Measurements from ENCODE around the gene GPC5.
A peak's percentile ranks its signal among the peaks of the same experiment; 100 is the strongest.

GPC5 gene

DNA sequence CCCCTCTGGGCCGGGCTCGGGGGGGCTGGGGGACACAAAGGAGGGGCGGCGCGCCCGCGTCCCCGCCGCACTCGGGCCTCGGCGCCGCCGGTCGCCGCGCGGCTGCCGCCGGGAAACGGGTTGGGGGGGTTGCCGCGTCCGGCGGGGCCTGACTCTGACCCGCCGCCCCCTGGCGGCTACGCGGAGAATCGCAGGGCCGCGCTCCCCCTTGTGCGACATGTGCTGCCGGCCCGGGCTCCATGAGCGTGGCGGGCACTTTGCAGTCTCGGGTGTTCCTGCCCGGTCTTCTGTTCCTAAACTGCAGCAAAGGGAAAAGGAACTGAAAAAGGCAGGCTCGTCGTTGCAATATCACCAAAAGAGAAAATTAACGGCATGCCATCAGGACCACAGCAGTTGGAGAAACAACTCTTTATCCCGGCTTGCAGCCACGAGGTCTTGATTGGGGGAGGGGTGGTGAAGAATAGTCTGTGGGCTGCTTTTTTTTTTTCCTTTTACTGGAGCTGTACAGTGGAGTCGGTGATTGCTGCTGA, 49.5 kb upstream of the GPC5 start (continued):
- TF ChIP-seq, protein P1, sequence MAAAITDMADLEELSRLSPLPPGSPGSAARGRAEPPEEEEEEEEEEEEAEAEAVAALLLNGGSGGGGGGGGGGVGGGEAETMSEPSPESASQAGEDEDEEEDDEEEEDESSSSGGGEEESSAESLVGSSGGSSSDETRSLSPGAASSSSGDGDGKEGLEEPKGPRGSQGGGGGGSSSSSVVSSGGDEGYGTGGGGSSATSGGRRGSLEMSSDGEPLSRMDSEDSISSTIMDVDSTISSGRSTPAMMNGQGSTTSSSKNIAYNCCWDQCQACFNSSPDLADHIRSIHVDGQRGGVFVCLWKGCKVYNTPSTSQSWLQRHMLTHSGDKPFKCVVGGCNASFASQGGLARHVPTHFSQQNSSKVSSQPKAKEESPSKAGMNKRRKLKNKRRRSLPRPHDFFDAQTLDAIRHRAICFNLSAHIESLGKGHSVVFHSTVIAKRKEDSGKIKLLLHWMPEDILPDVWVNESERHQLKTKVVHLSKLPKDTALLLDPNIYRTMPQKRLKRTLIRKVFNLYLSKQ (tag by site-specific recombination; IDR thresholded peaks at IDR 0.05; ENCODE audit: borderline replicate concordance): no peak
- TF ChIP-seq ZBTB1 (tag by site-specific recombination; IDR thresholded peaks at IDR 0.05): no peak
- no peak for TF ChIP-seq ZNF175 (tag by site-specific recombination; IDR thresholded peaks at IDR 0.05)
- TF ChIP-seq TRIM28 (IDR thresholded peaks at IDR 0.05; ENCODE audit: borderline replicate concordance, low read length): peak; percentile 69; the same call in 1 of the 2 replicates

DNA sequence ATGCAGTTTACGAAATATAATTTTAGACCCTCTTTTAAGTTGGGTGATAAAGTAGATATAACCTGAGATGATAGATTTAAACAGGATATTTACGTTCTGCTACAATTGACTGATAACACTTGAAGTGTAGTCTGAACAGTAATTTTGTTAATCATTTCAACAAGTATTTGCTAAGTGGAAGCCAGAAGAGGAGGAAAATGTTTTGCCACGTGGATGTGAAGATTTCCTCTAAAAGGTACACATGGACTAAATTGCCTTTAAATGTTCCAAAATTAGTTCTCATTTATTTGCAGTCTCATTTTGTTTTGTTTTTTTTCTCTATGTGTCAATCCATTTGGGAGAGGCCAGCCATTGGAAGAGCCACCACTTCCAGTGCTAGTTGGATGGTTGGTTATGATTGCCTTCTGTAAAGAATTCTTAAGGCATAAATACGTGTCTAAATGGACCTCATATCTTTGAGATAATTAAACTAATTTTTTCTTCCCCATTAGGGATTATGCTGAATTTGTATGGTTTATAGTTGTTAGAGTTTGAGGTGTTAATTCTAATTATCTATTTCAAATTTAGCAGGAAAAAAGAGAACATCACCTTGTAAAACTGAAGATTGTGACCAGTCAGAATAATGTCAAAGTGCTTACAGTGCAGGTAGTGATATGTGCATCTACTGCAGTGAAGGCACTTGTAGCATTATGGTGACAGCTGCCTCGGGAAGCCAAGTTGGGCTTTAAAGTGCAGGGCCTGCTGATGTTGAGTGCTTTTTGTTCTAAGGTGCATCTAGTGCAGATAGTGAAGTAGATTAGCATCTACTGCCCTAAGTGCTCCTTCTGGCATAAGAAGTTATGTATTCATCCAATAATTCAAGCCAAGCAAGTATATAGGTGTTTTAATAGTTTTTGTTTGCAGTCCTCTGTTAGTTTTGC, 48.2 kb upstream of the GPC5 start:
- no peaks in the 10 kb centered on the region for H3K4me1 ChIP-seq (ENCODE audit: control insufficient read depth, insufficient read depth, low read length)
- ChIA-PET CTCF (interaction anchor here (0.7 kb wide), 1 partner anchor 309 kb away, joined by 3 read pairs; no protein-coding TSS in a partner anchor), POLR2A (no interaction called here)
- H3K4me3 ChIP-seq (ENCODE audit: low read depth, low read length): peak overlapping the region; percentile 68
- peaks cover 0 to 63% of the 10 kb centered on the region in 2 experiments; a peak in 1 of 3 replicates for H3K36me3 ChIP-seq (ENCODE audit: control insufficient read depth in 2 of 2, insufficient read depth in 1 of 2, low read length in 2 of 2)
- no peak overlapping the region for H3K27ac ChIP-seq (ENCODE audit: extremely low read depth, low read depth, low read length)
- TF ChIP-seq, protein P2, sequence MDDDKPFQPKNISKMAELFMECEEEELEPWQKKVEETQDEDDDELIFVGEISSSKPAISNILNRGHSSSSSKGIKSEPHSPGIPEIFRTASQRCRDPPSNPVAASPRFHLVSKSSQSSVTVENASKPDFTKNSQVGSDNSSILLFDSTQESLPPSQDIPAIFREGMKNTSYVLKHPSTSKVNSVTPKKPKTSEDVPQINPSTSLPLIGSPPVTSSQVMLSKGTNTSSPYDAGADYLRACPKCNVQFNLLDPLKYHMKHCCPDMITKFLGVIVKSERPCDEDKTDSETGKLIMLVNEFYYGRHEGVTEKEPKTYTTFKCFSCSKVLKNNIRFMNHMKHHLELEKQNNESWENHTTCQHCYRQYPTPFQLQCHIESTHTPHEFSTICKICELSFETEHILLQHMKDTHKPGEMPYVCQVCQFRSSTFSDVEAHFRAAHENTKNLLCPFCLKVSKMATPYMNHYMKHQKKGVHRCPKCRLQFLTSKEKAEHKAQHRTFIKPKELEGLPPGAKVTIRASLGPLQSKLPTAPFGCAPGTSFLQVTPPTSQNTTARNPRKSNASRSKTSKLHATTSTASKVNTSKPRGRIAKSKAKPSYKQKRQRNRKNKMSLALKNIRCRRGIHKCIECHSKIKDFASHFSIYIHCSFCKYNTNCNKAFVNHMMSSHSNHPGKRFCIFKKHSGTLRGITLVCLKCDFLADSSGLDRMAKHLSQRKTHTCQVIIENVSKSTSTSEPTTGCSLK (tag by site-specific recombination; IDR thresholded peaks at IDR 0.05): no peak
- TF ChIP-seq ZNF473 (tag by site-specific recombination; IDR thresholded peaks at IDR 0.05): no peak
- peak; percentile 95 for TF ChIP-seq ZNF341 (tag by site-specific recombination; IDR thresholded peaks at IDR 0.05; ENCODE audit: low read depth)
- H3K9me3 ChIP-seq (ENCODE audit: control insufficient read depth, insufficient read depth, low read depth, low read length): no peaks in the 10 kb centered on the region

DNA sequence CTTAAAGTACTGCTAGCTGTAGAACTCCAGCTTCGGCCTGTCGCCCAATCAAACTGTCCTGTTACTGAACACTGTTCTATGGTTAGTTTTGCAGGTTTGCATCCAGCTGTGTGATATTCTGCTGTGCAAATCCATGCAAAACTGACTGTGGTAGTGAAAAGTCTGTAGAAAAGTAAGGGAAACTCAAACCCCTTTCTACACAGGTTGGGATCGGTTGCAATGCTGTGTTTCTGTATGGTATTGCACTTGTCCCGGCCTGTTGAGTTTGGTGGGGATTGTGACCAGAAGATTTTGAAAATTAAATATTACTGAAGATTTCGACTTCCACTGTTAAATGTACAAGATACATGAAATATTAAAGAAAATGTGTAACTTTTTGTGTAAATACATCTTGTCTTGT, 47.3 kb upstream of the GPC5 start:
- CTCF ChIA-PET: no interaction called here
- H3K36me3 ChIP-seq (ENCODE audit: control insufficient read depth in 2 of 2, insufficient read depth in 1 of 2, low read length in 2 of 2): peaks cover 0 to 72% of the 10 kb centered on the region in 2 experiments; a peak in 1 of 3 replicates
- no peak overlapping the region for H3K27ac ChIP-seq (ENCODE audit: extremely low read depth, low read depth, low read length)
- POLR2A ChIA-PET: no interaction called here
- no peak overlapping the region for H3K4me3 ChIP-seq (ENCODE audit: low read depth, low read length)
- H3K4me1 ChIP-seq (ENCODE audit: control insufficient read depth, insufficient read depth, low read length): no peaks in the 10 kb centered on the region
- no peaks in the 10 kb centered on the region for H3K9me3 ChIP-seq (ENCODE audit: control insufficient read depth, insufficient read depth, low read depth, low read length)
- no peak for TF ChIP-seq SETDB1 (IDR thresholded peaks at IDR 0.05; ENCODE audit: insufficient read length, low read length)
- no peak for TF ChIP-seq ZNF311 (tag by site-specific recombination; IDR thresholded peaks at IDR 0.05; ENCODE audit: borderline replicate concordance)
- no peak for TF ChIP-seq ZNF560 (tag by site-specific recombination; IDR thresholded peaks at IDR 0.05; ENCODE audit: borderline replicate concordance)
- TF ChIP-seq PRDM1 (tag by site-specific recombination; IDR thresholded peaks at IDR 0.05): peak; percentile 75
- TF ChIP-seq ZNF777 (tag by site-specific recombination; IDR thresholded peaks at IDR 0.05; ENCODE audit: borderline replicate concordance): no peak

DNA sequence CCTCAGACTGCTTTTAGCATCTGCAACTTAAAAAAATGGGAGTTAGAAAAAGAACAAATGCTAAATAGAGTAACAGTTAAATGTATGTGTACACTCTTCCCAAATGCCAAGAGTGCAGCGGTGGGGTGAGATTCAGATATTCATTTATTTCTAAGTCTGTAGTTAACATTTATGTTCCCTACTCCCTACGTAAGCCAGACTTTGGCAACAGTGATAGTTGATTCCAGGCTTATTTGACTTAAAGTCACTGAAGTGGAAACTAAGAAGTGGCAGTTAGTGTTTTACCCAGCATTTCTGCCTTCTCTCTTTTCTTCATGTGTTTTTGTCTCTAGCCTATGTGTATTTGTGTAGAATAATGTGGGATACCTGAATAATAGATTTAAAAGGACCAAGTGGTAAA, 46.4 kb upstream of the GPC5 start:
- H3K27ac ChIP-seq (ENCODE audit: extremely low read depth, low read depth, low read length): no peak overlapping the region
- ChIA-PET POLR2A (no interaction called here), CTCF (interaction anchor here (0.6 kb wide), 1 partner anchor 15 kb away, joined by 3 read pairs; no protein-coding TSS in a partner anchor)
- peaks cover 0 to 80% of the 10 kb centered on the region in 2 experiments; a peak in 1 of 3 replicates for H3K36me3 ChIP-seq (ENCODE audit: control insufficient read depth in 2 of 2, insufficient read depth in 1 of 2, low read length in 2 of 2)
- H3K4me1 ChIP-seq (ENCODE audit: control insufficient read depth, insufficient read depth, low read length): no peaks in the 10 kb centered on the region
- no peak for TF ChIP-seq ZNF791 (tag by site-specific recombination; IDR thresholded peaks at IDR 0.05)
- no peak overlapping the region for H3K4me3 ChIP-seq (ENCODE audit: low read depth, low read length)
- no peaks in the 10 kb centered on the region for H3K9me3 ChIP-seq (ENCODE audit: control insufficient read depth, insufficient read depth, low read depth, low read length)

All from HEK293 (cell line).